K562 (cell line): ENCODE measurements around the gene NXN. TPM values are rescaled to one million over a fixed set of nuclear protein-coding genes. Genes with fewer than 3 reads are reported as not detected.

Source experiments
- ATAC-seq: fragments of 200-7000 bp; cut with Tn5 transposase; 3 replicates; pipeline ENCODE4 v1.9.1; 2020; ENCODE audit warnings: moderate library complexity
- BruUV-seq: library from RNA; stranded (reverse); fragments of 400-500 nt; replicated peaks from 2 replicates; lab custom pipeline; 2021; lab: Mats Ljungman, UMichigan
- CTCF ChIA-PET: fragments of 300-600 bp; formaldehyde crosslinking; extraction: SDS; loops from one replicate; lab custom pipeline; 2021; ENCODE audit warnings: low intra/inter-chr PET ratio; lab: Yijun Ruan, JAX
- POLR2A ChIA-PET: fragments of 300-600, 350-650 bp; sonication (Branson Sonifier 250); formaldehyde crosslinking; extraction: SDS; loops from one replicate; lab custom pipeline; 2021; ENCODE audit warnings: antibody characterized with exemption, inconsistent platforms; lab: Yijun Ruan, JAX
- DNase-seq, 4 experiments: peaks; one replicate each; pipeline versions ENCODE4 v3.0.0 to v3.0.0-alpha.2; 2011 to 2018; ENCODE audit warnings: low spot score in 3 of 4, mixed read lengths in 3 of 4; ENCODE audit errors: extremely low read depth in 1 of 4
- FAIRE-seq: peaks from 2 replicates; lab custom pipeline; 2011; peaks lifted over from hg19 to GRCh38; lab: Jason Lieb, UNC
- H2AFZ ChIP-seq: 2 replicates; pipeline ENCODE4 v1.6.0; 2011; ENCODE audit warnings: low read depth, low read length, control low read depth, inconsistent platforms
- H3K27ac ChIP-seq: fragments of 200-600 bp; 3 replicates; pipeline ENCODE4 v1.8.0; 2011; ENCODE audit warnings: low read depth, mild to moderate bottlenecking, control low read depth, inconsistent platforms, low read length, moderate library complexity, mixed read lengths; ENCODE audit errors: extremely low read depth
- H3K27me3 ChIP-seq, 2 experiments: fragments of 300-600 bp in 1 of 2; 2 replicates in 1 of 2; 3 replicates in 1 of 2; pipeline versions ENCODE4 v1.6.0 to v1.8.0; 2011; ENCODE audit warnings: inconsistent platforms in 2 of 2, low read length in 2 of 2, mild to moderate bottlenecking in 1 of 2, mixed read lengths in 1 of 2, moderate library complexity in 1 of 2; ENCODE audit not compliant: control insufficient read depth in 2 of 2, insufficient read depth in 2 of 2
- H3K36me3 ChIP-seq: fragments of 300-600 bp; 3 replicates; pipeline ENCODE4 v1.8.0; 2011; ENCODE audit warnings: mild to moderate bottlenecking, low read length, inconsistent platforms; ENCODE audit not compliant: control insufficient read depth, insufficient read depth
- H3K4me1 ChIP-seq, 2 experiments: fragments of 200-600 bp in 1 of 2; replicated peaks in 1 of 2; 2 replicates in 1 of 2; 3 replicates in 1 of 2; pipeline versions ENCODE4 v1.5.1 to v1.8.0; 2011; ENCODE audit warnings: inconsistent platforms in 2 of 2, low read length in 2 of 2, mild to moderate bottlenecking in 1 of 2, mixed read lengths in 1 of 2, moderate library complexity in 1 of 2; ENCODE audit not compliant: control insufficient read depth in 2 of 2, insufficient read depth in 2 of 2
- H3K4me2 ChIP-seq: 2 replicates; pipeline ENCODE4 v1.6.1; 2011; ENCODE audit warnings: low read length, control low read depth, inconsistent platforms, mixed read lengths; ENCODE audit not compliant: insufficient read depth
- H3K4me3 ChIP-seq: fragments of 200-600 bp; sonication (generic), shearing (Covaris generic); 2 replicates; pipeline ENCODE4 v1.5.1; 2016; ENCODE audit warnings: control low read depth, inconsistent platforms
- H3K79me2 ChIP-seq: fragments of 200-600 bp; 3 replicates; pipeline ENCODE4 v1.8.0; 2011; ENCODE audit warnings: low read length, inconsistent platforms; ENCODE audit not compliant: control insufficient read depth, insufficient read depth
- H3K9ac ChIP-seq, 2 experiments: 2 replicates each; pipeline versions ENCODE4 v1.6.0 to v1.6.1; 2011; ENCODE audit warnings: low read depth in 2 of 2, low read length in 2 of 2, control low read depth in 1 of 2, inconsistent platforms in 1 of 2, mild to moderate bottlenecking in 1 of 2, mixed read lengths in 1 of 2; ENCODE audit not compliant: insufficient read depth in 1 of 2
- H3K9me1 ChIP-seq: one replicate; pipeline ENCODE4 v1.6.0; 2011; ENCODE audit warnings: inconsistent platforms, mild to moderate bottlenecking, low read length, moderate library complexity; ENCODE audit not compliant: control insufficient read depth, insufficient read depth
- H3K9me3 ChIP-seq: replicated peaks from 2 replicates; pipeline ENCODE4 v1.5.1; 2011; ENCODE audit warnings: low read depth, low read length, inconsistent platforms; ENCODE audit not compliant: control insufficient read depth, insufficient read depth
- H4K20me1 ChIP-seq: replicated peaks from 2 replicates; pipeline ENCODE4 v1.6.1; 2011; ENCODE audit warnings: low read length, inconsistent platforms, mixed read lengths; ENCODE audit not compliant: control insufficient read depth, insufficient read depth
- BRF1 ChIP-seq: IDR thresholded peaks from 3 replicates; pipeline ENCODE4 v1.6.1; 2011; ENCODE audit warnings: borderline replicate concordance, mild to moderate bottlenecking; ENCODE audit not compliant: insufficient read length; ENCODE audit errors: extremely low read depth
- CBX1 ChIP-seq: sonication (generic); IDR thresholded peaks from 2 replicates; pipeline ENCODE4 v1.6.1; 2016; ENCODE audit warnings: antibody characterized with exemption, low read depth, mild to moderate bottlenecking
- NR2C1 ChIP-seq, 2 experiments: fragments of 450-650 bp; IDR thresholded peaks; 2 replicates each; pipeline ENCODE4 v1.6.1; 2017; ENCODE audit warnings: mild to moderate bottlenecking in 2 of 2, antibody characterized with exemption in 1 of 2, inconsistent platforms in 1 of 2, missing compliant biosample characterization in 1 of 2, missing genetic modification characterization in 1 of 2
- WGBS: fragments of 100-300 bp; shearing (Covaris generic); methylation state at CpG from one replicate; pipeline ENCODE4 v1.1.6; 2016; ENCODE audit warnings: low coverage, mixed read lengths; ENCODE audit not compliant: insufficient coverage; ENCODE audit errors: missing lambda C conversion rate; 5-methylcytosine and 5-hydroxymethylcytosine counted together
- in situ Hi-C: fragments of 300-500 bp; cut with MboI; formaldehyde crosslinking; loops from 4 replicates; pipeline ENCODE4 v1.15.0; 2018; ENCODE audit warnings: inconsistent platforms, mixed read lengths
- intact Hi-C: fragments of 100-400 bp; cut with micrococcal nuclease; formaldehyde crosslinking; loops from 2 replicates; pipeline ENCODE4 v1.14.2; 2022
- polyA plus RNA-seq, 8 experiments: library from polyadenylated mRNA; depleted of rRNA in 4 of 8; stranded (reverse) in 5 of 8; unstranded in 3 of 8; fragments of >200 nt; fragmentation: Nextera tagmentation in 2 of 8; fragmentation: Illumina TruSeq in 1 of 8; extraction: Ambion mirVana in 2 of 8; extraction: Trizol in 1 of 8; gene quantifications; 2 replicates each; pipeline versions ENCODE4 v1.2.1 to v1.2.3, GENCODE V29; 2011 to 2014; ENCODE audit warnings: inconsistent platforms in 1 of 8, missing spikeins in 1 of 8
- total RNA-seq, 7 experiments: library from RNA; depleted of rRNA in 6 of 7; stranded (reverse); fragments of >200 nt in 6 of 7; fragmentation: Illumina TruSeq in 2 of 7; extraction: Trizol in 2 of 7; gene quantifications; 2 replicates each; pipeline versions ENCODE4 v1.2.1 to v1.2.3, GENCODE V29; 2011 to 2021; ENCODE audit warnings: low replicate concordance in 1 of 7
- TF ChIP-seq, protein P1 (sequence below): fragments of 250-450 bp; sonication (Bioruptor Pico); IDR thresholded peaks from 2 replicates; pipeline ENCODE4 v1.5.0; 2021; ENCODE audit warnings: mild to moderate bottlenecking, borderline replicate concordance

NXN gene
- total and polyA plus RNA-seq, 9 of the 15 experiments (the other 6 are each of a cell fraction or from before 2014, with no cell fraction given): 0.08 to 0.39 (median 0.29) TPM; not detected in 5

DNA sequence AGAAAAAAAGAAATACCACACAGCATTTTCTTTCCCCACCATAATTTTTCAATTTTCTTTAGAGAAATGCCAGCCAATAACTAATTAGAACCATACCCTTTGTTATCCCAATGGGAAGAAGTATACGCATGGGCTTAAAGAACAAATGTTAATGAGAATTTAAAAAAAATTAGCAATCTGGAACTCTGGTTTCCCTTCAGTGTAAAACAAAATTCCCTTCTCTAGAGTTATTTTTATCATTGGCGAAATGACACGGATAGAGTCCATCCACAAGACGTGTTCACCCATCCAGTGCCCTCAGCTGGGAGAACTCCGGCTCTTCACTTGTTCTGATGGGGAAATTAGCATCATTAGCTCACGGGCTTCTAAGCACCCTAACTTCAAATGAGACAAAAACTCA, 3.3 kb downstream of the NXN start:
- Histone ChIP-seq H2AFZ (no peak overlapping the region), H3K4me2 (no peak overlapping the region), H3K36me3 (no peaks in the 10 kb centered on the region), H3K4me1 (peaks cover 0 to 25% of the 10 kb centered on the region in 2 experiments; a peak in 2 of 5 replicates), H3K9ac (no peak overlapping the region), H3K9me1 (no peaks in the 10 kb centered on the region), H3K4me3 (no peak overlapping the region), H3K9me3 (no peaks in the 10 kb centered on the region), H4K20me1 (no peaks in the 10 kb centered on the region), H3K27me3 (peaks cover 10 to 39% of the 10 kb centered on the region in 2 experiments; a peak in 4 of 5 replicates), H3K27ac (no peak overlapping the region), H3K79me2 (no peaks in the 10 kb centered on the region)
- TF ChIP-seq NR2C1 (IDR thresholded peaks at IDR 0.05) (no peak), NR2C1 (tag; IDR thresholded peaks at IDR 0.05) (no peak), BRF1 (no peak), CBX1 (no peak)
- TF ChIP-seq, protein P1, sequence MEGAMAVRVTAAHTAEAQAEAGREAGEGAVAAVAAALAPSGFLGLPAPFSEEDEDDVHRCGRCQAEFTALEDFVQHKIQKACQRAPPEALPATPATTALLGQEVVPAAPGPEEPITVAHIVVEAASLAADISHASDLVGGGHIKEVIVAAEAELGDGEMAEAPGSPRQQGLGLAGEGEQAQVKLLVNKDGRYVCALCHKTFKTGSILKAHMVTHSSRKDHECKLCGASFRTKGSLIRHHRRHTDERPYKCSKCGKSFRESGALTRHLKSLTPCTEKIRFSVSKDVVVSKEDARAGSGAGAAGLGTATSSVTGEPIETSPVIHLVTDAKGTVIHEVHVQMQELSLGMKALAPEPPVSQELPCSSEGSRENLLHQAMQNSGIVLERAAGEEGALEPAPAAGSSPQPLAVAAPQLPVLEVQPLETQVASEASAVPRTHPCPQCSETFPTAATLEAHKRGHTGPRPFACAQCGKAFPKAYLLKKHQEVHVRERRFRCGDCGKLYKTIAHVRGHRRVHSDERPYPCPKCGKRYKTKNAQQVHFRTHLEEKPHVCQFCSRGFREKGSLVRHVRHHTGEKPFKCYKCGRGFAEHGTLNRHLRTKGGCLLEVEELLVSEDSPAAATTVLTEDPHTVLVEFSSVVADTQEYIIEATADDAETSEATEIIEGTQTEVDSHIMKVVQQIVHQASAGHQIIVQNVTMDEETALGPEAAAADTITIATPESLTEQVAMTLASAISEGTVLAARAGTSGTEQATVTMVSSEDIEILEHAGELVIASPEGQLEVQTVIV (CRISPR knock-in tag): no peak
- WGBS: 14% methylated on average over 6 of the region's 6 CpGs
- ATAC-seq (no peak), FAIRE-seq (no peak), DNase-seq (no peak)
- CTCF ChIA-PET: no interaction called here
- in situ Hi-C loops (loop anchor here (10.0 kb wide), 1 partner anchor 92 kb away; no protein-coding TSS in a partner anchor), intact Hi-C loops (no loop called here)
- POLR2A ChIA-PET: no interaction called here
- BruUV-seq: no TSS peak
